DND-41 (cell line): ENCODE results near the gene TAF6.
A peak's percentile ranks its signal among the peaks of the same experiment; 100 is the strongest.

Source experiments
- ATAC-seq: fragments of 200-7000 bp; cut with Tn5 transposase; 3 replicates; pipeline ENCODE4 v1.9.1; 2021; ENCODE audit warnings: low read depth; ENCODE audit not compliant: insufficient read depth
- DNase-seq: peaks from one replicate; pipeline ENCODE4 v3.0.0-alpha.2; 2020
- H2AFZ ChIP-seq: 2 replicates; pipeline ENCODE4 v1.6.0; 2012; ENCODE audit warnings: low read depth, low read length
- H3K27ac ChIP-seq: 2 replicates; pipeline ENCODE4 v1.5.1; 2012; ENCODE audit warnings: low read length, inconsistent platforms
- H3K27me3 ChIP-seq: fragments of 200-600 bp; sonication (generic); 2 replicates; pipeline ENCODE4 v1.6.0; 2012; ENCODE audit warnings: low read length, mild to moderate bottlenecking, inconsistent platforms; ENCODE audit not compliant: insufficient read depth, poor library complexity
- H3K36me3 ChIP-seq: 2 replicates; pipeline ENCODE4 v1.5.1; 2012; ENCODE audit warnings: low read length, inconsistent platforms; ENCODE audit not compliant: insufficient read depth
- H3K4me1 ChIP-seq: 2 replicates; pipeline ENCODE4 v1.5.1; 2012; ENCODE audit warnings: mild to moderate bottlenecking, low read length; ENCODE audit not compliant: insufficient read depth
- H3K4me2 ChIP-seq: 2 replicates; pipeline ENCODE4 v1.6.0; 2012; ENCODE audit warnings: mild to moderate bottlenecking, moderate library complexity, low read length, inconsistent platforms; ENCODE audit not compliant: insufficient read depth
- H3K4me3 ChIP-seq, 2 experiments: fragments of 200-600 bp in 1 of 2; shearing (Covaris generic) in 1 of 2; 2 replicates each; pipeline ENCODE4 v1.5.1; 2012 to 2016; ENCODE audit warnings: inconsistent platforms in 2 of 2, low read length in 2 of 2, mild to moderate bottlenecking in 2 of 2, low read depth in 1 of 2, moderate library complexity in 1 of 2
- H3K79me2 ChIP-seq: 2 replicates; pipeline ENCODE4 v1.6.0; 2012; ENCODE audit warnings: low read length, inconsistent platforms; ENCODE audit not compliant: insufficient read depth
- H3K9ac ChIP-seq: 2 replicates; pipeline ENCODE4 v1.6.0; 2012; ENCODE audit warnings: low read depth, mild to moderate bottlenecking, inconsistent platforms, low read length, moderate library complexity
- H3K9me3 ChIP-seq: 2 replicates; pipeline ENCODE4 v1.5.1; 2012; ENCODE audit warnings: low read length, moderate library complexity, mild to moderate bottlenecking, inconsistent platforms; ENCODE audit not compliant: insufficient read depth, severe bottlenecking
- H4K20me1 ChIP-seq: 2 replicates; pipeline ENCODE4 v1.6.0; 2012; ENCODE audit warnings: low read length; ENCODE audit not compliant: insufficient read depth
- CTCF ChIP-seq: IDR thresholded peaks from 2 replicates; pipeline ENCODE4 v1.5.1; 2012; ENCODE audit warnings: borderline replicate concordance, low read length, moderate library complexity, mild to moderate bottlenecking; ENCODE audit not compliant: poor library complexity, severe bottlenecking; ENCODE audit errors: extremely low read depth
- EZH2 ChIP-seq: IDR thresholded peaks from 3 replicates; pipeline ENCODE4 v1.6.1; 2012; ENCODE audit warnings: borderline replicate concordance, low read depth, mild to moderate bottlenecking, moderate library complexity, low read length, inconsistent platforms; ENCODE audit not compliant: severe bottlenecking

Gene TAF6

GRCh38 chr7:100157334-100158228 lies 38.4 kb upstream of the TAF6 start:
- Histone ChIP-seq H3K4me2 (peak overlapping the region; percentile 68), H3K9ac (peak overlapping the region; percentile 96), H2AFZ (no peak overlapping the region), H3K4me3 (peak overlapping the region; percentile 87 to 99), H4K20me1 (peaks cover 27% of the 10 kb centered on the region), H3K36me3 (peaks cover 47% of the 10 kb centered on the region), H3K4me1 (peaks cover 36% of the 10 kb centered on the region), H3K79me2 (peaks cover 42% of the 10 kb centered on the region), H3K9me3 (no peaks in the 10 kb centered on the region), H3K27me3 (no peaks in the 10 kb centered on the region), H3K27ac (peak overlapping the region; percentile 69)
- DNase-seq (no peak), ATAC-seq (peak; percentile 10; the same call in 1 of the 3 replicates)
- TF ChIP-seq CTCF (no peak), EZH2 (no peak)

- peak overlapping the region; percentile 96; the same call in 1 of the 2 replicates for H3K9ac ChIP-seq
- peak overlapping the region; percentile 68 for H3K4me2 ChIP-seq
- no peak overlapping the region for H3K27ac ChIP-seq
- no peak for TF ChIP-seq CTCF
- TF ChIP-seq EZH2, result no peak
- no peak overlapping the region for H2AFZ ChIP-seq
- H3K9me3 ChIP-seq, result no peaks in the 10 kb centered on the region
- ATAC-seq (no peak), DNase-seq (no peak)
- H3K27me3 ChIP-seq, result no peaks in the 10 kb centered on the region
- peaks cover 51% of the 10 kb centered on the region for H3K36me3 ChIP-seq
- peaks cover 27% of the 10 kb centered on the region for H4K20me1 ChIP-seq
- peaks cover 36% of the 10 kb centered on the region for H3K4me1 ChIP-seq
- H3K4me3 ChIP-seq, result peak overlapping the region in 1 of 2 experiments; percentile 87; a peak in 2 of 4 replicates
- H3K79me2 ChIP-seq, result peaks cover 42% of the 10 kb centered on the region
These were observed 37.8 kb upstream of the TAF6 start for GRCh38 chr7:100157069-100157333.

GRCh38 chr7:100156331-100157068 lies 37.3 kb upstream of the TAF6 start:
- H3K4me2 ChIP-seq, result peak overlapping the region; percentile 68
- H3K9me3 ChIP-seq, result no peaks in the 10 kb centered on the region
- no peaks in the 10 kb centered on the region for H3K27me3 ChIP-seq
- peak overlapping the region in 1 of 2 experiments; percentile 87; a peak in 1 of 4 replicates for H3K4me3 ChIP-seq
- H3K79me2 ChIP-seq, result peaks cover 42% of the 10 kb centered on the region
- peaks cover 51% of the 10 kb centered on the region for H3K36me3 ChIP-seq
- no peak overlapping the region for H3K27ac ChIP-seq
- H2AFZ ChIP-seq, result no peak overlapping the region
- peaks cover 36% of the 10 kb centered on the region for H3K4me1 ChIP-seq
- DNase-seq (no peak), ATAC-seq (no peak)
- peak overlapping the region; percentile 96; the same call in 1 of the 2 replicates for H3K9ac ChIP-seq
- peaks cover 27% of the 10 kb centered on the region for H4K20me1 ChIP-seq
- TF ChIP-seq CTCF (no peak), EZH2 (no peak)
